Measurements from ENCODE around the gene COG5.

COG5 gene

DNA sequence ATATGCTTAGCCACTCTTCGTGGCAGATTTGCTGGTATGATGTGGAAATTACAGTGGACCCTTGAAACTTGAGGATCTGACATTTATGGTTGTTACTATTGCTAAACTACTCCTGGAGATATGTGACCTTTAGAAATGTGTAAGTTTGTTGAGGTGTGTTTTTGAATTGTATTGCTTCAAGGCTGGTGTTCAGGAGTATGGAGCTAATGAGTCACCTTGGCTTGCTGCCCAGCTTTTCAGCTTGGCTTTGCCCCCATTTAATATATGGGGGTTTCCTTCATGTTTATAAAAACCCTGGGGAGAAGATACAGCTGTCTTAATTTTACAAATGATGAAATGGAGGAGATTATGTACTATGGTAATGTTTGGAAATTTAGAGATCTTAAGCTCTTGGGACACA lies 383.3 kb downstream of the COG5 start:
- H3K9me3 ChIP-seq (ENCODE audit: insufficient read depth, low read length): no peaks in the 10 kb centered on the region
- no peaks in the 10 kb centered on the region for H3K27me3 ChIP-seq (ENCODE audit: insufficient read depth, insufficient read length)
- TF ChIP-seq ZNF274 (IDR thresholded peaks at IDR 0.05; ENCODE audit: low read depth, low read length) (no peak), SUZ12 (IDR thresholded peaks at IDR 0.05; ENCODE audit: extremely low read depth, insufficient read depth, insufficient read length) (no peak), YY1 (IDR thresholded peaks at IDR 0.05; ENCODE audit: insufficient read depth, insufficient read length) (no peak)
- peaks cover 7% of the 10 kb centered on the region for H3K36me3 ChIP-seq (ENCODE audit: insufficient read depth, insufficient read length, low read length)
- no peak overlapping the region for H3K4me3 ChIP-seq (ENCODE audit: insufficient read length, low read depth)
- H3K9ac ChIP-seq (ENCODE audit: insufficient read length, low read depth): no peak overlapping the region
- no peaks in the 10 kb centered on the region for H3K4me1 ChIP-seq (ENCODE audit: insufficient read depth, insufficient read length)
- DNase-seq (ENCODE audit: low read depth, low spot score): no peak

DNA sequence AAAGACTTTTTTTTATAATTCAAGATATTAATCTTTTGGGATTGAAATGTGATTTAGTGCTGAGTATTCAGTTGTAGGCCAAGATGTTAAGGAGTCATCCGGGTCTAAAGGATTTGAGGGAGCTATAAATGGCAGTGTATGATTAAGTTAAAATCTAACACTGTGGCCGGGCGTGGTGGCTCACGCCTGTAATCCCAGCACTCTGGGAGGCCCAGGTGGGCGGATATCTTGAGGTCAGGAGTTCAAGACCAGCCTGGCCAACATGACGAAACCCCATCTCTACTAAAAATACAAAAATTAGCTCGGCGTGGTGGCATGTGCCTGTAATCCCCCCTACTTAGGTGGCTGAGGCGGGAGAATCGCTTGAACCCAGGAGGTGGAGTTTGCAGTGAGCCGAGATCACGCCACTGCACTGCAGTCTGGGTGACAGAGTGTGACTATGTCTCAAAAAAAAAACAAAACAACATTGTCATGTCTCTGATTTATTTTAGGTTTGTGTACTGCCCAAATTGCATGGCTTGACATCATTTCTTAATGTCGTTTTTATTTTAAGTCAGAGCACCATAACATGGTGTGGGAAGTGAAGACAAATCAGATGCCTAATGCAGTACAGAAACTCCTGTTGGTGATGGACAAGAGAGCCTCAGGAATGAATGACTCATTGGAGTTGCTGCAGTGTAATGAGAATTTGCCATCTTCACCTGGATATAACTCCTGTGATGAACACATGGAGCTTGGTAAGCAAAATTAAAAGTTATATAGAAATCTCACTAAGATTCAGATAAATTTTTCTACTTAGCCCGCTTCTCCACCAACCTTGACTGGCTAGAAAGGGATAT lies 384.2 kb downstream of the COG5 start:
- TF ChIP-seq SUZ12 (IDR thresholded peaks at IDR 0.05; ENCODE audit: extremely low read depth, insufficient read depth, insufficient read length) (no peak), YY1 (IDR thresholded peaks at IDR 0.05; ENCODE audit: insufficient read depth, insufficient read length) (no peak), ZNF274 (IDR thresholded peaks at IDR 0.05; ENCODE audit: low read depth, low read length) (no peak)
- DNase-seq (ENCODE audit: low read depth, low spot score): no peak
- no peaks in the 10 kb centered on the region for H3K27me3 ChIP-seq (ENCODE audit: insufficient read depth, insufficient read length)
- H3K9me3 ChIP-seq (ENCODE audit: insufficient read depth, low read length): no peaks in the 10 kb centered on the region
- H3K4me3 ChIP-seq (ENCODE audit: insufficient read length, low read depth): no peak overlapping the region
- H3K4me1 ChIP-seq (ENCODE audit: insufficient read depth, insufficient read length): no peaks in the 10 kb centered on the region
- H3K36me3 ChIP-seq (ENCODE audit: insufficient read depth, insufficient read length, low read length): peaks cover 7% of the 10 kb centered on the region
- H3K9ac ChIP-seq (ENCODE audit: insufficient read length, low read depth): no peak overlapping the region

- no peaks in the 10 kb centered on the region for H3K27me3 ChIP-seq (ENCODE audit: insufficient read depth, insufficient read length)
- H3K9me3 ChIP-seq (ENCODE audit: insufficient read depth, low read length): no peaks in the 10 kb centered on the region
- DNase-seq (ENCODE audit: low read depth, low spot score): no peak
- no peak overlapping the region for H3K9ac ChIP-seq (ENCODE audit: insufficient read length, low read depth)
- TF ChIP-seq SUZ12 (IDR thresholded peaks at IDR 0.05; ENCODE audit: extremely low read depth, insufficient read depth, insufficient read length) (no peak), YY1 (IDR thresholded peaks at IDR 0.05; ENCODE audit: insufficient read depth, insufficient read length) (no peak), ZNF274 (IDR thresholded peaks at IDR 0.05; ENCODE audit: low read depth, low read length) (no peak)
- no peaks in the 10 kb centered on the region for H3K36me3 ChIP-seq (ENCODE audit: insufficient read depth, insufficient read length, low read length)
- no peak overlapping the region for H3K4me3 ChIP-seq (ENCODE audit: insufficient read length, low read depth)
- H3K4me1 ChIP-seq (ENCODE audit: insufficient read depth, insufficient read length): no peaks in the 10 kb centered on the region
These were observed 389.9 kb downstream of the COG5 start for GRCh38 chr7:107173691-107174406.

DNA sequence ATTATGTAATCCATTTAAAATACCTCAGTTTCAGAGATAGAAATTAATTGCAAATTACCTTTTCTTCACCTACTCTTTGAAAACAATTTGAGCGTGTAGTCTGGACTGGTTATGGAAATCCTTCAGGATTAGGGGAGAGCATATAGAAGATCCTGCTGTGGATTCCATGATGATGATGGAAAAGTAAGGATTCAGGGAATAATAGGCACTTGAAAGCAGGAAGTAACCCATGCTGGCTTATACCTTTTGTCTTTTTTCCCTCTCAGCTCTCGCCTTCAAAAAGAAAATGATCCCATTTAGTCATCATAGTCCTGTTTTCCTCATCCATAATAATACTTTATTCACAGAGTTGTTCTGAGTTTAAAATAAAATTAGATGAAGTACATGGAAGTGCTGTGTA lies 390.5 kb downstream of the COG5 start:
- no peaks in the 10 kb centered on the region for H3K9me3 ChIP-seq (ENCODE audit: insufficient read depth, low read length)
- H3K27me3 ChIP-seq (ENCODE audit: insufficient read depth, insufficient read length): no peaks in the 10 kb centered on the region
- TF ChIP-seq SUZ12 (IDR thresholded peaks at IDR 0.05; ENCODE audit: extremely low read depth, insufficient read depth, insufficient read length) (no peak), ZNF274 (IDR thresholded peaks at IDR 0.05; ENCODE audit: low read depth, low read length) (no peak), YY1 (IDR thresholded peaks at IDR 0.05; ENCODE audit: insufficient read depth, insufficient read length) (no peak)
- no peak overlapping the region for H3K4me3 ChIP-seq (ENCODE audit: insufficient read length, low read depth)
- no peak overlapping the region for H3K9ac ChIP-seq (ENCODE audit: insufficient read length, low read depth)
- no peaks in the 10 kb centered on the region for H3K4me1 ChIP-seq (ENCODE audit: insufficient read depth, insufficient read length)
- no peaks in the 10 kb centered on the region for H3K36me3 ChIP-seq (ENCODE audit: insufficient read depth, insufficient read length, low read length)
- no peak for DNase-seq (ENCODE audit: low read depth, low spot score)

DNA sequence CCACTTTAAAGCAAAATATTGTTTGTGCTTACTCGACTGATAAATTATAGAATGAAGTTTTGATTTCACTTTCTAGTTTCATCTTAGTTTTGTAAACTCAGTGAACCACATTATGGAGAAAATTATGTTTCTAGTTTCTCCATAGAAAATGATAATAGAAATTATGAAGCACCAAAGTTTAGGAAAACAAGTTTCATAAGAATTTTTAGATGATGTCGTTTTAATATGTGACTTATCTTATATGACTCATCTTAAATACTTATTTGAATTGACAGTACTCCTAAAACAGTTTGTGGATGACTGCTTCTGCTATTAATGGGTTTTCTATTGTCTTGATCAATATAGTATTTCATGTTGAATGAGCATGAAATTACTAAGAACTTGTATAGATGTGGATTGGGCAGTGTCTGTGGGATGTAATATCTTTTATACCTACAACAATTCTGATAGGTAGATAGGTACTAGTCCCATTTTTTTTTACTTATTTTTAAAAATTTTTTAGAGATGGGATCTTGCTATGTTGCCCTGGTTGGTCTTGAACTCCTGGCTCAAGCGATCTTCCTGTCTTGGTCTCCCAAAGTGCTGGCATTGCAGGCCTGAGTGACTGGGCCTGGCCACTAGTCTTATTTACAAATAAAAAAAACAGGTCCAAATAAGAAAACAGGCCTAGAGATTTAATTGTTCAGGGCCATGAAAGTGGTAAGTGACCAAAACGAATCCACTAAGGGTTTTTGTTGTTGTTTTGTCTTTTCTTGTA lies 391.3 kb downstream of the COG5 start:
- Histone ChIP-seq H3K4me3 (ENCODE audit: insufficient read length, low read depth) (no peak overlapping the region), H3K9ac (ENCODE audit: insufficient read length, low read depth) (no peak overlapping the region), H3K9me3 (ENCODE audit: insufficient read depth, low read length) (no peaks in the 10 kb centered on the region), H3K27me3 (ENCODE audit: insufficient read depth, insufficient read length) (no peaks in the 10 kb centered on the region), H3K36me3 (ENCODE audit: insufficient read depth, insufficient read length, low read length) (no peaks in the 10 kb centered on the region), H3K4me1 (ENCODE audit: insufficient read depth, insufficient read length) (no peaks in the 10 kb centered on the region)
- no peak for DNase-seq (ENCODE audit: low read depth, low spot score)
- TF ChIP-seq YY1 (IDR thresholded peaks at IDR 0.05; ENCODE audit: insufficient read depth, insufficient read length) (no peak), ZNF274 (IDR thresholded peaks at IDR 0.05; ENCODE audit: low read depth, low read length) (no peak), SUZ12 (IDR thresholded peaks at IDR 0.05; ENCODE audit: extremely low read depth, insufficient read depth, insufficient read length) (no peak)

DNA sequence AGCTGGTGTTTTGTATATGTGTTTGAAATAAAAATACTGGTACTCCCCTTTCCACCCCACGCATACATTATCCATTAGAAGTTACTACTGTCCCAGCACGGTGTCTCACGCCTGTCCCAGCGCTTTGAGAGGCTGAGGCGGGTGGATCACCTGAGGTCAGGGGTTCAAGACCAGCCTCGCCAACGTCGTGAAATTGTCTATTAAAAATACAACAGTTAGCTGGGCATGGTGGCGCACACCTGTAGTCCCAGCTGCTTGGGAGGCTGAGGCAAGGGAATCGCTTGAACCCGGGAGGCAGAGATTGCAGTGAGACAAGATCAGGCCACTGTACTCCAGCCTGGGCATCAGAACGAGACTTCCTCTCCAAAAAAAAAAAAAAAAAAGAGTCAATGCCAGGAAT lies 392.2 kb downstream of the COG5 start:
- Histone ChIP-seq H3K36me3 (ENCODE audit: insufficient read depth, insufficient read length, low read length) (no peaks in the 10 kb centered on the region), H3K9me3 (ENCODE audit: insufficient read depth, low read length) (no peaks in the 10 kb centered on the region), H3K9ac (ENCODE audit: insufficient read length, low read depth) (no peak overlapping the region), H3K4me1 (ENCODE audit: insufficient read depth, insufficient read length) (no peaks in the 10 kb centered on the region), H3K4me3 (ENCODE audit: insufficient read length, low read depth) (no peak overlapping the region), H3K27me3 (ENCODE audit: insufficient read depth, insufficient read length) (no peaks in the 10 kb centered on the region)
- no peak for DNase-seq (ENCODE audit: low read depth, low spot score)
- no peak for TF ChIP-seq SUZ12 (IDR thresholded peaks at IDR 0.05; ENCODE audit: extremely low read depth, insufficient read depth, insufficient read length)
- TF ChIP-seq YY1 (IDR thresholded peaks at IDR 0.05; ENCODE audit: insufficient read depth, insufficient read length): no peak
- no peak for TF ChIP-seq ZNF274 (IDR thresholded peaks at IDR 0.05; ENCODE audit: low read depth, low read length)

Data from NT2/D1 (cell line).